ENCODE data around the gene VCAN.

- TF ChIP-seq, protein P1, sequence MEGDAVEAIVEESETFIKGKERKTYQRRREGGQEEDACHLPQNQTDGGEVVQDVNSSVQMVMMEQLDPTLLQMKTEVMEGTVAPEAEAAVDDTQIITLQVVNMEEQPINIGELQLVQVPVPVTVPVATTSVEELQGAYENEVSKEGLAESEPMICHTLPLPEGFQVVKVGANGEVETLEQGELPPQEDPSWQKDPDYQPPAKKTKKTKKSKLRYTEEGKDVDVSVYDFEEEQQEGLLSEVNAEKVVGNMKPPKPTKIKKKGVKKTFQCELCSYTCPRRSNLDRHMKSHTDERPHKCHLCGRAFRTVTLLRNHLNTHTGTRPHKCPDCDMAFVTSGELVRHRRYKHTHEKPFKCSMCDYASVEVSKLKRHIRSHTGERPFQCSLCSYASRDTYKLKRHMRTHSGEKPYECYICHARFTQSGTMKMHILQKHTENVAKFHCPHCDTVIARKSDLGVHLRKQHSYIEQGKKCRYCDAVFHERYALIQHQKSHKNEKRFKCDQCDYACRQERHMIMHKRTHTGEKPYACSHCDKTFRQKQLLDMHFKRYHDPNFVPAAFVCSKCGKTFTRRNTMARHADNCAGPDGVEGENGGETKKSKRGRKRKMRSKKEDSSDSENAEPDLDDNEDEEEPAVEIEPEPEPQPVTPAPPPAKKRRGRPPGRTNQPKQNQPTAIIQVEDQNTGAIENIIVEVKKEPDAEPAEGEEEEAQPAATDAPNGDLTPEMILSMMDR (IDR thresholded peaks at IDR 0.05), result no peak
- no peak for TF ChIP-seq POLR2A (IDR thresholded peaks at IDR 0.05)
Observed at GRCh38 chr5:83434946-83435345, 36.6 kb upstream of the VCAN start.

Data from Peyer's patch (tissue), 4 donors.